Chondrocyte (in vitro differentiated cells): ENCODE results near the gene C9orf50. TPM values are rescaled to one million over a fixed set of nuclear protein-coding genes. Genes with fewer than 3 reads are reported as not detected.

Experiments used
- DNase-seq: peaks from one replicate; pipeline ENCODE4 v3.0.0; 2021; ENCODE audit warnings: mixed read lengths, low spot score
- H3K27ac Mint-ChIP-seq: one replicate; pipeline ENCODE4 v1.8.0; 2021; ENCODE audit warnings: mild to moderate bottlenecking, moderate library complexity, mixed read lengths; ENCODE audit not compliant: unreplicated experiment
- H3K27me3 Mint-ChIP-seq: 2 replicates; pipeline ENCODE4 v1.8.0; 2021; ENCODE audit warnings: low read depth, mixed read lengths
- H3K36me3 Mint-ChIP-seq: 2 replicates; pipeline ENCODE4 v1.8.0; 2021; ENCODE audit warnings: low read depth, mixed read lengths
- H3K4me1 Mint-ChIP-seq: 2 replicates; pipeline ENCODE4 v1.8.0; 2021; ENCODE audit warnings: low read depth, mild to moderate bottlenecking, mixed read lengths
- H3K4me3 Mint-ChIP-seq: one replicate; pipeline ENCODE4 v1.8.0; 2021; ENCODE audit warnings: mild to moderate bottlenecking, moderate library complexity, mixed read lengths; ENCODE audit not compliant: unreplicated experiment
- H3K9me3 Mint-ChIP-seq: 2 replicates; pipeline ENCODE4 v1.8.0; 2021; ENCODE audit warnings: low read depth, mixed read lengths
- CTCF ChIP-seq: fragments of 200-600 bp; sonication (generic); IDR thresholded peaks from 2 replicates; pipeline ENCODE4 v1.5.0; 2021; ENCODE audit warnings: antibody characterized with exemption, mild to moderate bottlenecking, moderate library complexity
- total RNA-seq: library from RNA; stranded (reverse); gene quantifications from 3 replicates; pipeline ENCODE4 v1.2.1, GENCODE V29; 2021

C9orf50 gene
- total RNA-seq, 1 donor from 2014 or later: 0.30 TPM

GRCh38 chr9:129635099-129636065, 14.5 kb upstream of the C9orf50 start:
- no peak for DNase-seq
- Mint-ChIP-seq H3K9me3 (no peaks in the 10 kb centered on the region), H3K4me1 (peaks cover 26% of the 10 kb centered on the region), H3K27ac (no peak overlapping the region), H3K36me3 (peaks cover 17% of the 10 kb centered on the region), H3K4me3 (no peak overlapping the region), H3K27me3 (no peaks in the 10 kb centered on the region)
- TF ChIP-seq CTCF: no peak

- H3K4me3 Mint-ChIP-seq: no peak overlapping the region
- no peaks in the 10 kb centered on the region for H3K9me3 Mint-ChIP-seq
- H3K4me1 Mint-ChIP-seq: peaks cover 34% of the 10 kb centered on the region
- no peaks in the 10 kb centered on the region for H3K27me3 Mint-ChIP-seq
- no peak for DNase-seq
- no peak for TF ChIP-seq CTCF
- H3K27ac Mint-ChIP-seq: no peak overlapping the region
- H3K36me3 Mint-ChIP-seq: peaks cover 17% of the 10 kb centered on the region
These were observed 12.9 kb upstream of the C9orf50 start for GRCh38 chr9:129633848-129634247.

GRCh38 chr9:129633207-129633606, 12.3 kb upstream of the C9orf50 start:
- peaks cover 14% of the 10 kb centered on the region for H3K36me3 Mint-ChIP-seq
- H3K4me1 Mint-ChIP-seq: peaks cover 38% of the 10 kb centered on the region
- DNase-seq: no peak
- H3K27ac Mint-ChIP-seq: no peak overlapping the region
- H3K4me3 Mint-ChIP-seq: no peak overlapping the region
- no peaks in the 10 kb centered on the region for H3K27me3 Mint-ChIP-seq
- H3K9me3 Mint-ChIP-seq: no peaks in the 10 kb centered on the region
- no peak for TF ChIP-seq CTCF

GRCh38 chr9:129632460-129632859, 11.6 kb upstream of the C9orf50 start:
- peaks cover 8% of the 10 kb centered on the region for H3K36me3 Mint-ChIP-seq
- H3K27me3 Mint-ChIP-seq: no peaks in the 10 kb centered on the region
- H3K27ac Mint-ChIP-seq: no peak overlapping the region
- TF ChIP-seq CTCF: no peak
- H3K9me3 Mint-ChIP-seq: no peaks in the 10 kb centered on the region
- no peak overlapping the region for H3K4me3 Mint-ChIP-seq
- peaks cover 45% of the 10 kb centered on the region for H3K4me1 Mint-ChIP-seq
- no peak for DNase-seq

GRCh38 chr9:129631674-129632129, 10.8 kb upstream of the C9orf50 start:
- H3K4me3 Mint-ChIP-seq: no peak overlapping the region
- H3K4me1 Mint-ChIP-seq: peaks cover 53% of the 10 kb centered on the region
- DNase-seq: no peak
- H3K27me3 Mint-ChIP-seq: no peaks in the 10 kb centered on the region
- peaks cover 8% of the 10 kb centered on the region for H3K36me3 Mint-ChIP-seq
- peak overlapping the region; percentile 72 for H3K27ac Mint-ChIP-seq
- no peaks in the 10 kb centered on the region for H3K9me3 Mint-ChIP-seq
- TF ChIP-seq CTCF: no peak
